H1 (cell line): ENCODE results near the gene ZBTB43. TPM values are rescaled to one million over a fixed set of nuclear protein-coding genes. Genes with fewer than 3 reads are reported as not detected.

ENCODE experiments used
- CHD7 ChIP-seq: fragments of 300-600 bp; sonication (generic); IDR thresholded peaks from 2 replicates; pipeline ENCODE4 v1.7.1; 2012; ENCODE audit warnings: low read length, moderate library complexity, mild to moderate bottlenecking, inconsistent platforms; ENCODE audit not compliant: insufficient replicate concordance
- NRF1 ChIP-seq: IDR thresholded peaks from 2 replicates; pipeline ENCODE4 v1.6.1; 2011; ENCODE audit warnings: mild to moderate bottlenecking, low read depth, low read length, improper control_type of control experiment
- SIRT6 ChIP-seq: IDR thresholded peaks from one replicate; pipeline ENCODE4 v1.7.1; 2012; ENCODE audit warnings: low read length, inconsistent platforms
- SP1 ChIP-seq: IDR thresholded peaks from 2 replicates; pipeline ENCODE4 v1.6.1; 2011; ENCODE audit warnings: low read depth, low read length
- polyA plus RNA-seq, 7 experiments: library from polyadenylated mRNA; depleted of rRNA in 3 of 7; stranded (reverse) in 5 of 7; unstranded in 2 of 7; fragments of >200 nt in 5 of 7; fragments of 200-250 nt in 2 of 7; gene quantifications; 1 replicate in 5 of 7; 2 replicates in 1 of 7; 4 replicates in 1 of 7; pipeline versions ENCODE4 v1.2.1 to v1.2.3, GENCODE V29; 2011 to 2013; ENCODE audit warnings: missing spikeins in 2 of 7, mixed read lengths in 2 of 7
- total RNA-seq: library from RNA; stranded (reverse); fragmentation: NEBNext Ultra II Directional; extraction: Animal tissue kit (Norgen Biotek cat#: 25700); gene quantifications from 2 replicates; pipeline ENCODE4 v1.2.1, GENCODE V29; 2021

The ZBTB43 gene
- total and polyA plus RNA-seq, 2 of the 8 experiments (the other 6 are each of a cell fraction or from before 2014, with no cell fraction given): 4.1 to 16.7 TPM

- TF ChIP-seq CHD7: no peak
- TF ChIP-seq NRF1: no peak
- TF ChIP-seq SIRT6: no peak
- TF ChIP-seq SP1: no peak
Observed at GRCh38 chr9:126796758-126797157, 8.1 kb upstream of the ZBTB43 start (continued).
